Colonic mucosa (tissue), 2 donors: ENCODE results near the gene SRP9. TPM values are rescaled to one million over a fixed set of nuclear protein-coding genes. Genes with fewer than 3 reads are reported as not detected.

Experiments
- total RNA-seq, 2 donors: library from RNA; stranded (reverse); fragmentation: NEBNext Ultra II Directional in 1 of 2; extraction: Animal tissue kit (Norgen Biotek cat#: 25700) in 1 of 2; gene quantifications; one replicate each; pipeline ENCODE4 v1.2.1, GENCODE V29; 2021
- donor health status: DM: no; HTN: no; CAD: no.
- donor health status: DM: no; HTN: no; CAD: no.

SRP9 gene
- total RNA-seq, 2 donors from 2014 or later = 233 to 264 TPM

Other genes starting within 250 kb of the SRP9 start
- gene ENAH, start 124.7 kb upstream of the SRP9 start, total RNA-seq = 10 to 100 TPM; 43.5 to 63.7 TPM
- gene EPHX1, start 32.3 kb downstream of the SRP9 start, total RNA-seq = 10 to 100 TPM; 58.0 to 61.9 TPM
- gene TMEM63A, start 104.6 kb downstream of the SRP9 start, total RNA-seq = 100 to 1,000 TPM; 124 to 165 TPM
- 100 to 1,000 TPM; 201 to 211 TPM for gene LEFTY1, start 111.3 kb downstream of the SRP9 start, total RNA-seq
- 10 to 100 TPM; 34.0 to 61.6 TPM for gene PYCR2, start 146.4 kb downstream of the SRP9 start, total RNA-seq
- under 1 TPM; 0.12 to 0.53 TPM for gene LEFTY2, start 163.4 kb downstream of the SRP9 start, total RNA-seq
- 10 to 100 TPM; 12.9 to 19.8 TPM for gene SDE2, start 221.5 kb downstream of the SRP9 start, total RNA-seq